Aorta (tissue), 5 donors: ENCODE results near the gene TET2. TPM values are rescaled to one million over a fixed set of nuclear protein-coding genes. Genes with fewer than 3 reads are reported as not detected.

Source experiments
- ATAC-seq: fragments of 200-7000 bp; cut with Tn5 transposase; one replicate; pipeline ENCODE4 v1.9.1; 2022; ENCODE audit warnings: moderate library complexity; ENCODE audit not compliant: low FRiP score
- DNase-seq, 2 donors: peaks; one replicate each; pipeline ENCODE4 v3.0.0-alpha.2; 2020
- H3K27ac ChIP-seq, 2 donors: one replicate each; pipeline ENCODE4 v1.5.1; 2013; ENCODE audit warnings: low read length in 2 of 2, mild to moderate bottlenecking in 2 of 2, moderate library complexity in 2 of 2, control low read depth in 1 of 2, inconsistent platforms in 1 of 2, low read depth in 1 of 2
- H3K27me3 ChIP-seq, 2 donors: one replicate each; pipeline ENCODE4 v1.6.1; 2013; ENCODE audit warnings: control low read depth in 1 of 2, low read length in 1 of 2, mild to moderate bottlenecking in 1 of 2, moderate library complexity in 1 of 2; ENCODE audit not compliant: insufficient read depth in 2 of 2, control insufficient read depth in 1 of 2
- H3K36me3 ChIP-seq, 2 donors: one replicate each; pipeline ENCODE4 v1.6.1; 2013; ENCODE audit warnings: control low read depth in 1 of 2, low read length in 1 of 2, mild to moderate bottlenecking in 1 of 2; ENCODE audit not compliant: insufficient read depth in 2 of 2, control insufficient read depth in 1 of 2
- H3K4me1 ChIP-seq, 2 donors: one replicate each; pipeline ENCODE4 v1.6.1; 2013; ENCODE audit warnings: low read length in 2 of 2, control low read depth in 1 of 2, mild to moderate bottlenecking in 1 of 2, moderate library complexity in 1 of 2; ENCODE audit not compliant: insufficient read depth in 2 of 2, control insufficient read depth in 1 of 2
- H3K4me3 ChIP-seq, 2 donors: one replicate each; pipeline ENCODE4 v1.5.1; 2013; ENCODE audit warnings: low read length in 2 of 2, control low read depth in 1 of 2, mild to moderate bottlenecking in 1 of 2
- H3K9me3 ChIP-seq: one replicate; pipeline ENCODE4 v1.6.1; 2013; ENCODE audit warnings: mild to moderate bottlenecking, low read length; ENCODE audit not compliant: control insufficient read depth
- WGBS, 2 donors: extraction: QIAGEN DNeasy Blood & Tissue Kit; methylation state at CpG; one replicate each; pipeline ENCODE4 v1.1.7; 2013; 5-methylcytosine and 5-hydroxymethylcytosine counted together
- intact Hi-C, 2 donors: fragments of 100-400 bp; cut with DNase I; formaldehyde crosslinking; loops; one replicate each; pipeline versions ENCODE4 v1.14.2 to v1.15.0; 2022
- polyA plus RNA-seq, 2 donors: library from polyadenylated mRNA; stranded (reverse); fragments of 200-250 nt; gene quantifications; one replicate each; pipeline ENCODE4 v1.2.3, GENCODE V29; 2013
- total RNA-seq, 2 donors: library from RNA; stranded (reverse); fragmentation: NEBNext Ultra II Directional; extraction: Animal tissue kit (Norgen Biotek cat#: 25700); gene quantifications; one replicate each; pipeline ENCODE4 v1.2.1, GENCODE V29; 2021
- donor health status: healthy with polysubstance abuse.
- donor health status: Bipolar disorder and iron deficiency.
- donor health status: DM: no; HTN: no; CAD: no.
- donor health status: DM: no; HTN: no; CAD: no.
- donor health status: DM: yes; HTN: yes; CAD: no.

Gene TET2
- total and polyA plus RNA-seq, 4 donors = 2.0 to 40.9 (median 21.8) TPM

DNA sequence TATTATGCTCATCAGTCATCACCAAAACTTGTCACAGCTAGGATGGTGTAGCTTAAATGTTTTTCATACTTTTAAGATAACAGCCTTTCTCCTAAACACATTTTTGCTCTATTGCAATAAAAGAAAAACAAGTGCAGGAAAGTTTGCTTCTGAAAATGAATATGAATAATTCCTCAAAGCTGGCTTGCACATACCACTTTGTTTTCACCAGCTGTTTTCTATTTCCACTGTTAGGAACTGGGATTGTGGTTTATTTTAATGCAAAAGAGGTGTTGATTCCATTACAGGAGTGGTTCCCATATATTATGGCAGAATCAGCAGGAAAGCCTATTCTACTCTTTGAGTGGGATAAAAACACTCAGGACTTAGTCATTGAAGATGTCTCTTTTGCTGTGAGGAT, 181.3 kb downstream of the TET2 start:
- H3K9me3 ChIP-seq = no peaks in the 10 kb centered on the region
- H3K27ac ChIP-seq = no peak overlapping the region
- ATAC-seq (no peak), DNase-seq (no peak)
- no peaks in the 10 kb centered on the region for H3K4me1 ChIP-seq
- H3K36me3 ChIP-seq = no peaks in the 10 kb centered on the region
- no peaks in the 10 kb centered on the region for H3K27me3 ChIP-seq
- H3K4me3 ChIP-seq = no peak overlapping the region
- intact Hi-C loops = no loop called here

GRCh38 chr4:105329081-105329480, 182.4 kb downstream of the TET2 start:
- DNase-seq = no peak
- no peaks in the 10 kb centered on the region for H3K36me3 ChIP-seq
- H3K27ac ChIP-seq = no peak overlapping the region
- intact Hi-C loops = no loop called here
- H3K4me1 ChIP-seq = no peaks in the 10 kb centered on the region
- no peak for ATAC-seq
- no peaks in the 10 kb centered on the region for H3K9me3 ChIP-seq
- H3K4me3 ChIP-seq = no peak overlapping the region
- no peaks in the 10 kb centered on the region for H3K27me3 ChIP-seq
- 96 to 99% methylated on average over 1 of the region's 1 CpG for WGBS, 2 donors
